Neural crest cell (in vitro differentiated cells): Measurements from ENCODE around the gene PIK3R1. TPM values are rescaled to one million over a fixed set of nuclear protein-coding genes. Genes with fewer than 3 reads are reported as not detected.
"Not testable (repeated sequence)": the region's sequence is repeated elsewhere in the genome, so short reads cannot be mapped to it uniquely, and the experiment has no call there.

Experiments
- DNase-seq: peaks from one replicate; pipeline ENCODE4 v3.0.0; 2021; ENCODE audit warnings: low read depth, mixed read lengths, low spot score
- H3K27ac Mint-ChIP-seq: one replicate; pipeline ENCODE4 v1.8.0; 2021; ENCODE audit warnings: mild to moderate bottlenecking, mixed read lengths; ENCODE audit not compliant: unreplicated experiment
- H3K27me3 Mint-ChIP-seq: 2 replicates; pipeline ENCODE4 v1.8.0; 2021; ENCODE audit warnings: low read depth, mild to moderate bottlenecking, mixed read lengths
- H3K36me3 Mint-ChIP-seq: 2 replicates; pipeline ENCODE4 v1.8.0; 2021; ENCODE audit warnings: low read depth, mild to moderate bottlenecking, mixed read lengths
- H3K4me1 Mint-ChIP-seq: 2 replicates; pipeline ENCODE4 v1.8.0; 2021; ENCODE audit warnings: mixed read lengths
- H3K4me3 Mint-ChIP-seq: one replicate; pipeline ENCODE4 v1.8.0; 2021; ENCODE audit warnings: mild to moderate bottlenecking, mixed read lengths
- H3K9me3 Mint-ChIP-seq: 2 replicates; pipeline ENCODE4 v1.8.0; 2021; ENCODE audit warnings: mixed read lengths
- total RNA-seq: library from RNA; stranded (reverse); gene quantifications from 2 replicates; pipeline ENCODE4 v1.2.1, GENCODE V29; 2021
- TF ChIP-seq, protein P1 (sequence below): fragments of 200-600 bp; sonication (generic); conservative IDR thresholded peaks from 2 replicates; pipeline ENCODE4 v1.5.0; 2021; ENCODE audit warnings: antibody characterized with exemption, mild to moderate bottlenecking

Gene PIK3R1
- total RNA-seq, 1 donor from 2014 or later = 59.9 TPM

GRCh38 chr5:68193481-68194036 is 22.0 kb upstream of the PIK3R1 start:
- no peak for DNase-seq
- no peak overlapping the region for H3K4me3 Mint-ChIP-seq
- H3K27me3 Mint-ChIP-seq = no peaks in the 10 kb centered on the region
- no peak overlapping the region for H3K27ac Mint-ChIP-seq
- H3K4me1 Mint-ChIP-seq = peaks cover 47% of the 10 kb centered on the region
- H3K9me3 Mint-ChIP-seq = peaks cover 8% of the 10 kb centered on the region
- TF ChIP-seq, protein P1, sequence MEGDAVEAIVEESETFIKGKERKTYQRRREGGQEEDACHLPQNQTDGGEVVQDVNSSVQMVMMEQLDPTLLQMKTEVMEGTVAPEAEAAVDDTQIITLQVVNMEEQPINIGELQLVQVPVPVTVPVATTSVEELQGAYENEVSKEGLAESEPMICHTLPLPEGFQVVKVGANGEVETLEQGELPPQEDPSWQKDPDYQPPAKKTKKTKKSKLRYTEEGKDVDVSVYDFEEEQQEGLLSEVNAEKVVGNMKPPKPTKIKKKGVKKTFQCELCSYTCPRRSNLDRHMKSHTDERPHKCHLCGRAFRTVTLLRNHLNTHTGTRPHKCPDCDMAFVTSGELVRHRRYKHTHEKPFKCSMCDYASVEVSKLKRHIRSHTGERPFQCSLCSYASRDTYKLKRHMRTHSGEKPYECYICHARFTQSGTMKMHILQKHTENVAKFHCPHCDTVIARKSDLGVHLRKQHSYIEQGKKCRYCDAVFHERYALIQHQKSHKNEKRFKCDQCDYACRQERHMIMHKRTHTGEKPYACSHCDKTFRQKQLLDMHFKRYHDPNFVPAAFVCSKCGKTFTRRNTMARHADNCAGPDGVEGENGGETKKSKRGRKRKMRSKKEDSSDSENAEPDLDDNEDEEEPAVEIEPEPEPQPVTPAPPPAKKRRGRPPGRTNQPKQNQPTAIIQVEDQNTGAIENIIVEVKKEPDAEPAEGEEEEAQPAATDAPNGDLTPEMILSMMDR = no peak
- H3K36me3 Mint-ChIP-seq = no peaks in the 10 kb centered on the region

- TF ChIP-seq, protein P1 = no peak
- Mint-ChIP-seq H3K4me3 (no peak overlapping the region), H3K36me3 (no peaks in the 10 kb centered on the region), H3K27ac (no peak overlapping the region), H3K9me3 (peaks cover 8% of the 10 kb centered on the region), H3K4me1 (peaks cover 40% of the 10 kb centered on the region), H3K27me3 (no peaks in the 10 kb centered on the region)
- no peak for DNase-seq
These were observed 21.2 kb upstream of the PIK3R1 start for GRCh38 chr5:68194386-68194785.

- Mint-ChIP-seq H3K4me1 (peaks cover 35% of the 10 kb centered on the region), H3K27me3 (no peaks in the 10 kb centered on the region), H3K36me3 (no peaks in the 10 kb centered on the region), H3K27ac (no peak overlapping the region), H3K9me3 (peaks cover 8% of the 10 kb centered on the region), H3K4me3 (no peak overlapping the region)
- TF ChIP-seq, protein P1 = no peak
- no peak for DNase-seq
These were observed 20.4 kb upstream of the PIK3R1 start for GRCh38 chr5:68195137-68195536.

GRCh38 chr5:68196876-68197275 is 18.7 kb upstream of the PIK3R1 start:
- TF ChIP-seq, protein P1 = no peak
- H3K27me3 Mint-ChIP-seq = no peaks in the 10 kb centered on the region
- H3K27ac Mint-ChIP-seq = no peak overlapping the region
- peaks cover 8% of the 10 kb centered on the region for H3K9me3 Mint-ChIP-seq
- no peak overlapping the region for H3K4me3 Mint-ChIP-seq
- no peak for DNase-seq
- no peaks in the 10 kb centered on the region for H3K36me3 Mint-ChIP-seq
- H3K4me1 Mint-ChIP-seq = peaks cover 30% of the 10 kb centered on the region

DNA sequence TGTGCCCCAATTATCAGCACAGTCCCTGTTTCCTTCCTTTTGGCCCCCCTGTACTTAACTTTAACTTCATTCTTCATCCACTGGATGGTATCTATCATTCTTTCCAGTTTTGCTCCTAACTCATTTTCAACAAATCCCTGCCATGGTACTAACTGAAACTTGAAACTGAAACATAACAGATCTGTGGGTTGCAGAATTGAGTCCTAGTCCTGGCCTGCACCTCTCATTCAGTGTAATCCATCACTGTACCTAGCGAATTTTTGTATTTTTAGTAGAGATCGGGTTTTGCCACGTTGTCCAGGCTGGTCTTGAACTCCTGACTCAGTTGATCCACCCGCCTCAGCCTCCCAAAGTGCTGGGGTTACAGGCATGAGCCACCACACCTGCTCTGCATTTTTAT is 15.3 kb upstream of the PIK3R1 start:
- Mint-ChIP-seq H3K4me3 (no peak overlapping the region), H3K4me1 (peaks cover 17% of the 10 kb centered on the region), H3K9me3 (peaks cover 9% of the 10 kb centered on the region), H3K36me3 (no peaks in the 10 kb centered on the region), H3K27ac (no peak overlapping the region), H3K27me3 (no peaks in the 10 kb centered on the region)
- no peak for DNase-seq
- TF ChIP-seq, protein P1 = no peak

DNA sequence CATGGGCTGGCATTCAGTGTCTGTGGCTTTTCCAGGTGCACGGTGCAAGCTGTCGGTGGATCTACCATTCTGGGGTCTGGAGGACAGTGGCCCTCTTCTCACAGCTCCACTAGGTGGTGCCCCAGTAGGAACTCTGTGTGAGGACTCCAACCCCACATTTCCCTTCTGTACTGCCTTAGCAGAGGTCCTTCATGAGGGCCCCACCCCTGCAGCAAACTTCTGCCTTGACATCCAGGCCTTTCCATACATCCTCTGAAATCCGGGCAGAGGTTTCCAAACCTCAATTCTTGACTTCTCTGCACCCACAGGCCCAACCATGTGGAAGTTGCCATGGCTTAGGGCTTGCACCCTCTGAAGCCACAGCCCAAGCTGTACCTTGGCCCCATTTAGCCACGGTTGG is 4.9 kb upstream of the PIK3R1 start:
- not testable (repeated sequence) for H3K4me3 Mint-ChIP-seq, H3K27me3 Mint-ChIP-seq, DNase-seq, H3K4me1 Mint-ChIP-seq, H3K27ac Mint-ChIP-seq
- Mint-ChIP-seq H3K36me3 (peaks cover 18% of the 10 kb centered on the region), H3K9me3 (peaks cover 17% of the 10 kb centered on the region)
